K562 (cell line): ENCODE results near the gene GNAL. TPM values are rescaled to one million over a fixed set of nuclear protein-coding genes. Genes with fewer than 3 reads are reported as not detected.

Source experiments
- CBFA2T3 ChIP-seq: fragments of 450-650 bp; IDR thresholded peaks from 2 replicates; pipeline ENCODE4 v1.6.1; 2017
- CBX2 ChIP-seq: fragments of 200-600 bp; sonication (generic); IDR thresholded peaks from one replicate; pipeline ENCODE4 v1.6.1; 2012; ENCODE audit warnings: mild to moderate bottlenecking, low read length, inconsistent platforms; ENCODE audit not compliant: insufficient read depth, poor library complexity, severe bottlenecking
- CBX8 ChIP-seq: fragments of 200-600 bp; sonication (generic); IDR thresholded peaks from 2 replicates; pipeline ENCODE4 v1.6.1; 2012; ENCODE audit warnings: borderline replicate concordance, mixed run types, low read depth, mild to moderate bottlenecking, moderate library complexity, mixed read lengths, low read length, control low read depth, inconsistent platforms; ENCODE audit not compliant: poor library complexity, severe bottlenecking; ENCODE audit errors: extremely low read depth
- CGGBP1 ChIP-seq: fragments of 250-450 bp; sonication (Bioruptor Pico); IDR thresholded peaks from 2 replicates; pipeline ENCODE4 v1.9.0; 2021; ENCODE audit warnings: mild to moderate bottlenecking
- CHD4 ChIP-seq: fragments of 200-600 bp; sonication (generic); IDR thresholded peaks from 3 replicates; pipeline ENCODE4 v1.6.1; 2012; ENCODE audit warnings: low read depth, mild to moderate bottlenecking, mixed read lengths, low read length, inconsistent platforms; ENCODE audit not compliant: insufficient read depth, insufficient replicate concordance, poor library complexity, severe bottlenecking
- CSDE1 ChIP-seq, 2 experiments: fragments of 450-650 bp; IDR thresholded peaks; 2 replicates each; pipeline ENCODE4 v1.6.1; 2016; ENCODE audit warnings: mild to moderate bottlenecking in 1 of 2
- KDM1A ChIP-seq, 2 experiments: fragments of 450-650 bp; IDR thresholded peaks; 2 replicates each; pipeline ENCODE4 v1.6.1; 2016; ENCODE audit warnings: mild to moderate bottlenecking in 2 of 2
- LEF1 ChIP-seq: fragments of 450-650 bp; IDR thresholded peaks from 2 replicates; pipeline ENCODE4 v1.6.1; 2016; ENCODE audit warnings: mild to moderate bottlenecking
- MAFK ChIP-seq: IDR thresholded peaks from 2 replicates; pipeline ENCODE4 v1.6.1; 2011; ENCODE audit warnings: low read length, improper control_type of control experiment
- NR3C1 ChIP-seq: sonication (generic); formaldehyde crosslinking; IDR thresholded peaks from 2 replicates; pipeline ENCODE4 v1.8.1; 2022; ENCODE audit warnings: missing genetic modification reagents
- RBM39 ChIP-seq: fragments of 200-400 bp; formaldehyde crosslinking; optimal IDR thresholded peaks from 2 replicates; pipeline ENCODE3; 2018; ENCODE audit warnings: low read depth, low read length
- RFX1 ChIP-seq: fragments of 450-650 bp; IDR thresholded peaks from 2 replicates; pipeline ENCODE4 v1.6.1; 2016; ENCODE audit warnings: mild to moderate bottlenecking, moderate library complexity
- SMAD4 ChIP-seq: fragments of 250-450 bp; sonication (Bioruptor Pico); conservative IDR thresholded peaks from 2 replicates; pipeline ENCODE4 v1.8.0; 2021; ENCODE audit warnings: inconsistent platforms, mild to moderate bottlenecking, moderate library complexity
- SMARCA5 ChIP-seq: fragments of 450-650 bp; IDR thresholded peaks from 2 replicates; pipeline ENCODE4 v1.6.1; 2016
- SMARCE1 ChIP-seq: fragments of 450-650 bp; IDR thresholded peaks from 2 replicates; pipeline ENCODE4 v1.7.1; 2016; ENCODE audit warnings: mild to moderate bottlenecking
- TARDBP ChIP-seq: fragments of 450-650 bp; IDR thresholded peaks from 2 replicates; pipeline ENCODE4 v1.6.1; 2016
- TCF3 ChIP-seq: sonication (generic); formaldehyde crosslinking; IDR thresholded peaks from 2 replicates; pipeline ENCODE4 v1.4.0; 2020; ENCODE audit warnings: mild to moderate bottlenecking, missing genetic modification reagents
- TCF7 ChIP-seq: sonication (generic); IDR thresholded peaks from 2 replicates; pipeline ENCODE4 v1.6.1; 2016; ENCODE audit warnings: antibody characterized with exemption, borderline replicate concordance
- TEAD1 ChIP-seq, 2 experiments: fragments of 450-650 bp in 1 of 2; sonication (generic) in 1 of 2; formaldehyde crosslinking; IDR thresholded peaks; 2 replicates each; pipeline versions ENCODE4 v1.4.0 to v1.8.0; 2020 to 2022; ENCODE audit warnings: mild to moderate bottlenecking in 2 of 2, missing genetic modification reagents in 1 of 2
- XRCC3 ChIP-seq: fragments of 450-650 bp; IDR thresholded peaks from 2 replicates; pipeline ENCODE4 v1.6.1; 2017; ENCODE audit warnings: mild to moderate bottlenecking, moderate library complexity
- ZBTB17 ChIP-seq: fragments of 450-650 bp; formaldehyde crosslinking; IDR thresholded peaks from 2 replicates; pipeline ENCODE4 v1.4.0; 2020; ENCODE audit warnings: mild to moderate bottlenecking
- ZFP36 ChIP-seq: fragments of 150-350 bp; IDR thresholded peaks from 2 replicates; pipeline ENCODE4 v1.6.1; 2018; ENCODE audit warnings: low read length, low read depth; ENCODE audit not compliant: partially characterized antibody
- ZKSCAN3 ChIP-seq: fragments of 250-450 bp; sonication (Bioruptor Pico); IDR thresholded peaks from 2 replicates; pipeline ENCODE4 v1.4.0; 2020
- ZNF239 ChIP-seq: fragments of 250-450 bp; sonication (Bioruptor Pico); IDR thresholded peaks from 2 replicates; pipeline ENCODE4 v1.4.0; 2020; ENCODE audit warnings: mild to moderate bottlenecking
- ZNF316 ChIP-seq: fragments of 450-650 bp; IDR thresholded peaks from 2 replicates; pipeline ENCODE4 v1.6.1; 2016
- ZNF347 ChIP-seq: fragments of 450-650 bp; formaldehyde crosslinking; IDR thresholded peaks from 2 replicates; pipeline ENCODE4 v1.4.0; 2020; ENCODE audit warnings: low read depth, mild to moderate bottlenecking, moderate library complexity
- ZNF449 ChIP-seq: fragments of 250-450 bp; sonication (Bioruptor Pico); IDR thresholded peaks from 2 replicates; pipeline ENCODE4 v1.8.0; 2022; ENCODE audit warnings: moderate library complexity, mild to moderate bottlenecking, inconsistent platforms
- ZNF592 ChIP-seq: fragments of 450-650 bp; IDR thresholded peaks from 2 replicates; pipeline ENCODE4 v1.6.1; 2017; ENCODE audit warnings: antibody characterized with exemption, mild to moderate bottlenecking
- polyA plus RNA-seq, 8 experiments: library from polyadenylated mRNA; depleted of rRNA in 4 of 8; stranded (reverse) in 5 of 8; unstranded in 3 of 8; fragments of >200 nt; fragmentation: Nextera tagmentation in 2 of 8; fragmentation: Illumina TruSeq in 1 of 8; extraction: Ambion mirVana in 2 of 8; extraction: Trizol in 1 of 8; gene quantifications; 2 replicates each; pipeline versions ENCODE4 v1.2.1 to v1.2.3, GENCODE V29; 2011 to 2014; ENCODE audit warnings: inconsistent platforms in 1 of 8, missing spikeins in 1 of 8
- total RNA-seq, 7 experiments: library from RNA; depleted of rRNA in 6 of 7; stranded (reverse); fragments of >200 nt in 6 of 7; fragmentation: Illumina TruSeq in 2 of 7; extraction: Trizol in 2 of 7; gene quantifications; 2 replicates each; pipeline versions ENCODE4 v1.2.1 to v1.2.3, GENCODE V29; 2011 to 2021; ENCODE audit warnings: low replicate concordance in 1 of 7

Gene GNAL
- total and polyA plus RNA-seq, 9 of the 15 experiments (the other 6 are each of a cell fraction or from before 2014, with no cell fraction given), result under 0.01 to 0.10 (median 0.01) TPM; not detected in 5

GRCh38 chr18:11823545-11823944, 134.5 kb downstream of the GNAL start (continued):
- TF ChIP-seq ZNF592 (no peak), CBX2 (no peak), ZFP36 (no peak), KDM1A (IDR thresholded peaks at IDR 0.05) (peak; percentile 13 to 40; a peak in 2 of 4 replicates), MAFK (no peak), ZNF239 (no peak), NR3C1 (CRISPR knock-in tag) (no peak), ZBTB17 (CRISPR knock-in tag) (no peak), TCF3 (CRISPR knock-in tag) (0 out of 2 replicates have a peak, but pooled peaks have one; percentile 11), CHD4 (no peak), CGGBP1 (CRISPR knock-in tag) (no peak), XRCC3 (no peak), RFX1 (no peak), TCF7 (0 out of 2 replicates have a peak, but pooled peaks have one; percentile 43), SMARCA5 (no peak), ZNF316 (no peak), RBM39 (no peak), SMARCE1 (no peak), ZNF449 (no peak), CBFA2T3 (0 out of 2 replicates have a peak, but pooled peaks have one; percentile 17), SMAD4 (no peak), ZNF347 (no peak), CSDE1 (IDR thresholded peaks at IDR 0.05) (no peak), ZKSCAN3 (CRISPR knock-in tag) (no peak), TEAD1 (CRISPR knock-in tag; IDR thresholded peaks at IDR 0.05) (no peak), LEF1 (peak; percentile 83), CBX8 (no peak), TARDBP (no peak)
